Caco-2 (cell line): Measurements from ENCODE around the gene BLVRA. TPM values are rescaled to one million over a fixed set of nuclear protein-coding genes. Genes with fewer than 3 reads are reported as not detected.
"Not testable (repeated sequence)": the region's sequence is repeated elsewhere in the genome, so short reads cannot be mapped to it uniquely, and the experiment has no call there.

Experiments used
- BruUV-seq: library from RNA; stranded (reverse); fragments of 400-500 nt; replicated peaks from 2 replicates; lab custom pipeline; 2021; lab: Mats Ljungman, UMichigan
- CTCF ChIA-PET: fragments of 300-600 bp; sonication (Branson Sonifier 250); formaldehyde crosslinking; loops from one replicate; lab custom pipeline; 2022; ENCODE audit warnings: antibody characterized with exemption; lab: Charles Lee
- POLR2A ChIA-PET: fragments of 300-600 bp; sonication (Branson Sonifier 250); formaldehyde crosslinking; loops from one replicate; lab custom pipeline; 2022; ENCODE audit warnings: antibody characterized with exemption; lab: Charles Lee
- DNase-seq, 2 experiments: peaks; one replicate each; pipeline versions ENCODE4 v3.0.0 to v3.0.0-alpha.2; 2020 to 2022
- H3K27me3 ChIP-seq: replicated peaks from 2 replicates; pipeline ENCODE4 v1.6.0; 2011; ENCODE audit warnings: low read length; ENCODE audit not compliant: control insufficient read depth, insufficient read depth
- H3K36me3 ChIP-seq: 2 replicates; pipeline ENCODE4 v1.5.1; 2011; ENCODE audit warnings: low read length; ENCODE audit not compliant: control insufficient read depth, insufficient read depth
- H3K4me1 ChIP-seq: fragments of 250-450 bp; sonication (Bioruptor Pico); 2 replicates; pipeline ENCODE4 v1.5.1; 2020; ENCODE audit warnings: mild to moderate bottlenecking
- H3K4me3 ChIP-seq: 2 replicates; pipeline ENCODE4 v1.5.1; 2011; ENCODE audit warnings: low read depth, mild to moderate bottlenecking, control low read depth, low read length
- H3K9me3 ChIP-seq: fragments of 250-450 bp; sonication (Bioruptor Pico); 2 replicates; pipeline ENCODE4 v1.5.1; 2020; ENCODE audit warnings: mild to moderate bottlenecking, moderate library complexity
- H3K27ac Mint-ChIP-seq: one replicate; pipeline ENCODE4 v1.8.0; 2022; ENCODE audit warnings: mixed read lengths; ENCODE audit not compliant: unreplicated experiment
- H3K27me3 Mint-ChIP-seq: one replicate; pipeline ENCODE4 v1.8.0; 2022; ENCODE audit warnings: mixed read lengths; ENCODE audit not compliant: insufficient read depth, unreplicated experiment
- H3K36me3 Mint-ChIP-seq: one replicate; pipeline ENCODE4 v1.8.0; 2022; ENCODE audit warnings: mild to moderate bottlenecking, mixed read lengths; ENCODE audit not compliant: insufficient read depth, unreplicated experiment
- H3K4me1 Mint-ChIP-seq: one replicate; pipeline ENCODE4 v1.8.0; 2022; ENCODE audit warnings: low read depth, mixed read lengths; ENCODE audit not compliant: unreplicated experiment
- H3K4me3 Mint-ChIP-seq: one replicate; pipeline ENCODE4 v1.8.0; 2022; ENCODE audit warnings: mild to moderate bottlenecking, moderate library complexity, mixed read lengths; ENCODE audit not compliant: unreplicated experiment
- H3K9me3 Mint-ChIP-seq: one replicate; pipeline ENCODE4 v1.8.0; 2022; ENCODE audit warnings: mixed read lengths; ENCODE audit not compliant: unreplicated experiment
- CTCF ChIP-seq, 2 experiments: fragments of 200-600 bp in 1 of 2; IDR thresholded peaks; 1 replicate in 1 of 2; 2 replicates in 1 of 2; pipeline versions ENCODE4 v1.5.1 to v1.8.0; 2011 to 2022; ENCODE audit warnings: antibody characterized with exemption in 1 of 2, control low read depth in 1 of 2, inconsistent platforms in 1 of 2, low read depth in 1 of 2, low read length in 1 of 2, mild to moderate bottlenecking in 1 of 2, moderate library complexity in 1 of 2; ENCODE audit not compliant: insufficient read depth in 1 of 2, severe bottlenecking in 1 of 2, unreplicated experiment in 1 of 2
- intact Hi-C: fragments of 100-400 bp; cut with micrococcal nuclease; formaldehyde crosslinking; loops from one replicate; pipeline ENCODE4 v1.10.0; 2022; ENCODE audit not compliant: unreplicated experiment
- total RNA-seq: library from RNA; stranded (reverse); gene quantifications from 2 replicates; pipeline ENCODE4 v1.2.3, GENCODE V29; 2022

BLVRA gene
- total RNA-seq, 1 experiment from 2014 or later, result 27.9 TPM

- Histone ChIP-seq H3K4me1 (peaks cover 11% of the 10 kb centered on the region; the same call in 1 of the 2 replicates), H3K36me3 (no peaks in the 10 kb centered on the region), H3K9me3 (no peaks in the 10 kb centered on the region), H3K27me3 (no peaks in the 10 kb centered on the region), H3K4me3 (no peak overlapping the region)
- peak overlapping the region; percentile 37 for H3K4me3 Mint-ChIP-seq
- ChIA-PET CTCF (no interaction called here), POLR2A (no interaction called here)
- intact Hi-C loops, result no loop called here
- H3K9me3 Mint-ChIP-seq, result no peaks in the 10 kb centered on the region
- no peak for DNase-seq
- TF ChIP-seq CTCF (IDR thresholded peaks at IDR 0.05; ENCODE audit: insufficient read depth in 1 of 2, low read depth in 1 of 2, low read length in 1 of 2, severe bottlenecking in 1 of 2, unreplicated experiment in 1 of 2), result no peak
- no TSS peak for BruUV-seq
- no peaks in the 10 kb centered on the region for H3K27me3 Mint-ChIP-seq
- peaks cover 13% of the 10 kb centered on the region for H3K36me3 Mint-ChIP-seq
- H3K4me1 Mint-ChIP-seq, result peaks cover 6% of the 10 kb centered on the region
- H3K27ac Mint-ChIP-seq, result no peak overlapping the region
Observed at GRCh38 chr7:43727494-43727893, 31.0 kb upstream of the BLVRA start.

- Histone ChIP-seq H3K27me3 (no peaks in the 10 kb centered on the region), H3K4me1 (peaks cover 11% of the 10 kb centered on the region; the same call in 1 of the 2 replicates), H3K4me3 (peak within 1 kb of the TSS; percentile 65), H3K36me3 (no peaks in the 10 kb centered on the region), H3K9me3 (no peaks in the 10 kb centered on the region)
- ChIA-PET CTCF (interaction anchor here (0.5 to 1.1 kb wide), 6 partner anchors 8 to 1107 kb away, joined by 3 to 13 read pairs (median 4); partner anchors contain the start of gene STK17A), POLR2A (interaction anchor here (0.7 to 1.0 kb wide), 5 partner anchors 9 to 243 kb away, joined by 3 to 7 read pairs (median 5); partner anchors contain the start of gene STK17A)
- no TSS peak for BruUV-seq
- Mint-ChIP-seq H3K9me3 (no peaks in the 10 kb centered on the region), H3K36me3 (peaks cover 7% of the 10 kb centered on the region), H3K27me3 (no peaks in the 10 kb centered on the region), H3K4me3 (peak within 1 kb of the TSS; percentile 70), H3K27ac (peak within 1 kb of the TSS; percentile 82), H3K4me1 (no peaks in the 10 kb centered on the region)
- intact Hi-C loops, result loop anchor here (2.0 kb wide), 2 partner anchors 29 to 109 kb away; partner anchors contain the start of gene BLVRA
- TF ChIP-seq CTCF (IDR thresholded peaks at IDR 0.05; ENCODE audit: insufficient read depth in 1 of 2, low read depth in 1 of 2, low read length in 1 of 2, severe bottlenecking in 1 of 2, unreplicated experiment in 1 of 2), result no peak
- peak; percentile 88 to 90 for DNase-seq
Observed at GRCh38 chr7:43729214-43729923, 29.1 kb upstream of the BLVRA start, which contains the start of gene COA1. COA1 (minus strand) TSS chr7:43729523; CDS start chr7:43648614, 80,909 bp downstream.

GRCh38 chr7:43729924-43730248, 28.6 kb upstream of the BLVRA start:
- Mint-ChIP-seq H3K27ac (peak overlapping the region; percentile 82), H3K36me3 (peaks cover 1% of the 10 kb centered on the region), H3K4me3 (peak overlapping the region; percentile 70), H3K9me3 (no peaks in the 10 kb centered on the region), H3K27me3 (no peaks in the 10 kb centered on the region), H3K4me1 (no peaks in the 10 kb centered on the region)
- Histone ChIP-seq H3K4me3 (peak overlapping the region; percentile 65), H3K27me3 (no peaks in the 10 kb centered on the region), H3K4me1 (peaks cover 11% of the 10 kb centered on the region; the same call in 1 of the 2 replicates), H3K9me3 (no peaks in the 10 kb centered on the region), H3K36me3 (no peaks in the 10 kb centered on the region)
- CTCF ChIA-PET, result interaction anchor here (0.5 to 1.1 kb wide), 3 partner anchors 9 to 1106 kb away, joined by 5 to 13 read pairs (median 6); partner anchors contain the start of gene STK17A
- no peak for DNase-seq
- TF ChIP-seq CTCF (IDR thresholded peaks at IDR 0.05; ENCODE audit: insufficient read depth in 1 of 2, low read depth in 1 of 2, low read length in 1 of 2, severe bottlenecking in 1 of 2, unreplicated experiment in 1 of 2), result no peak
- BruUV-seq, result TSS peak; percentile 95
- POLR2A ChIA-PET, result interaction anchor here (1.0 to 1.1 kb wide), 2 partner anchors 29 to 147 kb away, joined by 3 to 7 read pairs; partner anchors contain the start of genes BLVRA and STK17A
- intact Hi-C loops, result loop anchor here (2.0 kb wide), 2 partner anchors 29 to 109 kb away; partner anchors contain the start of gene BLVRA

GRCh38 chr7:43731494-43731893, 27.0 kb upstream of the BLVRA start:
- H3K9me3 ChIP-seq, CTCF ChIA-PET, intact Hi-C loops, H3K27ac Mint-ChIP-seq, H3K27me3 Mint-ChIP-seq, H3K4me3 ChIP-seq, H3K36me3 Mint-ChIP-seq, H3K4me3 Mint-ChIP-seq, BruUV-seq, H3K36me3 ChIP-seq, H3K4me1 Mint-ChIP-seq, H3K27me3 ChIP-seq, DNase-seq, H3K9me3 Mint-ChIP-seq, POLR2A ChIA-PET: not testable (repeated sequence)
- peaks cover 23% of the 10 kb centered on the region for H3K4me1 ChIP-seq
